Gastroesophageal sphincter (tissue), 4 donors: ENCODE measurements around the gene SELENOT. TPM values are rescaled to one million over a fixed set of nuclear protein-coding genes. Genes with fewer than 3 reads are reported as not detected.

Experiments
- ATAC-seq: fragments of 150-250 bp; one replicate; pipeline ENCODE4 v1.9.1; 2016; ENCODE audit warnings: mild to moderate bottlenecking, moderate library complexity
- H3K27ac ChIP-seq, 4 donors: fragments of 200-600 bp; sonication (generic) in 3 of 4; 1 replicate in 3 of 4; 2 replicates in 1 of 4; pipeline ENCODE4 v1.5.1; 2016 to 2019
- H3K27me3 ChIP-seq: fragments of 200-600 bp; sonication (generic); one replicate; pipeline ENCODE4 v1.5.1; 2019
- H3K36me3 ChIP-seq, 2 donors: fragments of 200-600 bp; sonication (generic); one replicate each; pipeline ENCODE4 v1.5.1; 2019; ENCODE audit warnings: control low read depth in 1 of 2
- H3K4me1 ChIP-seq, 3 donors: fragments of 200-600 bp; sonication (generic); 1 replicate in 2 of 3; 2 replicates in 1 of 3; pipeline ENCODE4 v1.5.1; 2016 to 2019; ENCODE audit warnings: control low read depth in 2 of 3
- H3K4me3 ChIP-seq, 2 donors: fragments of 200-600 bp; sonication (generic); one replicate each; pipeline ENCODE4 v1.5.1; 2019; ENCODE audit warnings: mild to moderate bottlenecking in 1 of 2, moderate library complexity in 1 of 2
- H3K9me3 ChIP-seq, 3 donors: fragments of 200-600 bp; sonication (generic); one replicate each; pipeline ENCODE4 v1.5.1; 2017 to 2019; ENCODE audit warnings: control low read depth in 2 of 3
- CTCF ChIP-seq, 4 experiments: fragments of 200-600 bp in 2 of 4; fragments of 450-650 bp in 2 of 4; sonication (generic) in 1 of 4; IDR thresholded peaks; one replicate each; pipeline ENCODE4 v1.5.1; 2017 to 2019; ENCODE audit warnings: antibody characterized with exemption in 4 of 4, mild to moderate bottlenecking in 2 of 4, moderate library complexity in 2 of 4
- EP300 ChIP-seq: sonication (generic); formaldehyde crosslinking; IDR thresholded peaks from one replicate; pipeline ENCODE4 v1.6.1; 2017; ENCODE audit warnings: antibody characterized with exemption, mild to moderate bottlenecking
- POLR2A ChIP-seq, 2 donors: fragments of 450-650 bp; IDR thresholded peaks; one replicate each; pipeline ENCODE4 v1.6.1; 2017; ENCODE audit warnings: antibody characterized with exemption in 2 of 2, mild to moderate bottlenecking in 2 of 2, moderate library complexity in 1 of 2
- POLR2AphosphoS5 ChIP-seq: sonication (generic); formaldehyde crosslinking; IDR thresholded peaks from one replicate; pipeline ENCODE4 v1.6.1; 2017; ENCODE audit warnings: antibody characterized with exemption
- WGBS, 2 donors: methylation state at CpG; one replicate each; pipeline ENCODE4 v1.1.5; 2018; ENCODE audit warnings: low coverage in 1 of 2; 5-methylcytosine and 5-hydroxymethylcytosine counted together
- total RNA-seq, 4 donors: library from RNA; depleted of rRNA; stranded (reverse); fragments of >200 nt; gene quantifications; one replicate each; pipeline ENCODE4 v1.1.0, GENCODE V29; 2016

The SELENOT gene
- total RNA-seq, 4 donors from 2014 or later, result 46.1 to 167 (median 97.2) TPM

GRCh38 chr3:150607267-150608065, 4.3 kb downstream of the SELENOT start:
- WGBS, 2 donors, result 71 to 80% methylated on average over 8 of the region's 8 CpGs
- no peak overlapping the region for H3K27ac ChIP-seq
- H3K4me1 ChIP-seq, result peaks cover 0 to 77% (median 4%) of the 10 kb centered on the region in 3 donors
- peaks cover 0 to 9% of the 10 kb centered on the region in 2 donors for H3K36me3 ChIP-seq
- H3K27me3 ChIP-seq, result no peaks in the 10 kb centered on the region
- TF ChIP-seq POLR2A (IDR thresholded peaks at IDR 0.05) (no peak), CTCF (IDR thresholded peaks at IDR 0.05) (no peak), POLR2AphosphoS5 (no peak), EP300 (no peak)
- H3K4me3 ChIP-seq, result no peak overlapping the region
- no peaks in the 10 kb centered on the region for H3K9me3 ChIP-seq
- ATAC-seq, result no peak

GRCh38 chr3:150609988-150610387, 6.9 kb downstream of the SELENOT start:
- no peaks in the 10 kb centered on the region for H3K9me3 ChIP-seq
- H3K27me3 ChIP-seq, result no peaks in the 10 kb centered on the region
- H3K36me3 ChIP-seq, result peaks cover 0 to 9% of the 10 kb centered on the region in 2 donors
- peaks cover 0 to 72% (median 0%) of the 10 kb centered on the region in 3 donors for H3K4me1 ChIP-seq
- H3K4me3 ChIP-seq, result no peak overlapping the region
- TF ChIP-seq EP300, result no peak
- 0% methylated on average over 1 of the region's 1 CpG for WGBS, 2 donors
- ATAC-seq, result no peak
- no peak overlapping the region for H3K27ac ChIP-seq

- no peak overlapping the region for H3K4me3 ChIP-seq
- WGBS, 2 donors, result 67 to 88% methylated on average over 1 of the region's 1 CpG
- no peaks in the 10 kb centered on the region for H3K9me3 ChIP-seq
- ATAC-seq, result no peak
- no peak overlapping the region for H3K27ac ChIP-seq
- H3K27me3 ChIP-seq, result no peaks in the 10 kb centered on the region
- TF ChIP-seq POLR2A (IDR thresholded peaks at IDR 0.05) (no peak), CTCF (IDR thresholded peaks at IDR 0.05) (no peak), EP300 (no peak), POLR2AphosphoS5 (no peak)
- H3K36me3 ChIP-seq, result peaks cover 0 to 9% of the 10 kb centered on the region in 2 donors
- peaks cover 0 to 64% (median 0%) of the 10 kb centered on the region in 3 donors for H3K4me1 ChIP-seq
Observed at GRCh38 chr3:150610785-150611184, 7.7 kb downstream of the SELENOT start.

GRCh38 chr3:150611666-150612065, 8.5 kb downstream of the SELENOT start:
- TF ChIP-seq EP300, result no peak
- TF ChIP-seq POLR2AphosphoS5, result no peak
- no peak for TF ChIP-seq POLR2A (IDR thresholded peaks at IDR 0.05)
- no peak for TF ChIP-seq CTCF (IDR thresholded peaks at IDR 0.05)
- 95 to 100% methylated on average over 1 to 4 of the region's 34 CpGs for WGBS, 2 donors
- peaks cover 0 to 58% (median 0%) of the 10 kb centered on the region in 3 donors for H3K4me1 ChIP-seq
- H3K27ac ChIP-seq, result no peak overlapping the region
- no peaks in the 10 kb centered on the region for H3K9me3 ChIP-seq
- ATAC-seq, result no peak
- no peak overlapping the region for H3K4me3 ChIP-seq
- peaks cover 0 to 9% of the 10 kb centered on the region in 2 donors for H3K36me3 ChIP-seq
- no peaks in the 10 kb centered on the region for H3K27me3 ChIP-seq

- no peaks in the 10 kb centered on the region for H3K27me3 ChIP-seq
- no peaks in the 10 kb centered on the region for H3K9me3 ChIP-seq
- 86 to 100% methylated on average over 1 of the region's 1 CpG for WGBS, 2 donors
- H3K36me3 ChIP-seq, result peaks cover 0 to 9% of the 10 kb centered on the region in 2 donors
- H3K4me3 ChIP-seq, result no peak overlapping the region
- TF ChIP-seq POLR2A (IDR thresholded peaks at IDR 0.05) (no peak), EP300 (no peak), POLR2AphosphoS5 (no peak), CTCF (IDR thresholded peaks at IDR 0.05) (no peak)
- no peak overlapping the region for H3K27ac ChIP-seq
- no peak for ATAC-seq
- peaks cover 0 to 59% (median 0%) of the 10 kb centered on the region in 3 donors for H3K4me1 ChIP-seq
Observed at GRCh38 chr3:150612494-150612893, 9.4 kb downstream of the SELENOT start.
